ENCODE results near the gene OR5P2. TPM values are rescaled to one million over a fixed set of nuclear protein-coding genes. Genes with fewer than 3 reads are reported as not detected.
"Not testable (repeated sequence)": the region's sequence is repeated elsewhere in the genome, so short reads cannot be mapped to it uniquely, and the experiment has no call there.

Gene OR5P2
- total RNA-seq, 1 donor from 2014 or later = not detected

- Histone ChIP-seq H3K4me3 (no peak overlapping the region), H3K27me3 (ENCODE audit: low read depth) (no peaks in the 10 kb centered on the region), H3K4me1 (no peaks in the 10 kb centered on the region), H3K36me3 (no peaks in the 10 kb centered on the region), H3K9me3 (replicated peaks) (peaks cover 40% of the 10 kb centered on the region), H3K27ac (replicated peaks) (no peak overlapping the region)
- intact Hi-C loops (cut with micrococcal nuclease) = no loop called here
- TF ChIP-seq CTCF (IDR thresholded peaks at IDR 0.05; ENCODE audit: borderline replicate concordance) = no peak
- DNase-seq = no peak
Observed at GRCh38 chr11:7787239-7787638, 9.5 kb downstream of the OR5P2 start.

GRCh38 chr11:7775689-7776088, 21.1 kb downstream of the OR5P2 start:
- intact Hi-C loops (cut with micrococcal nuclease) = no loop called here
- Histone ChIP-seq H3K27me3 (ENCODE audit: low read depth) (no peaks in the 10 kb centered on the region), H3K4me1 (no peaks in the 10 kb centered on the region), H3K4me3 (no peak overlapping the region), H3K9me3 (replicated peaks) (peaks cover under 1% of the 10 kb centered on the region), H3K27ac (replicated peaks) (no peak overlapping the region), H3K36me3 (no peaks in the 10 kb centered on the region)
- no peak for DNase-seq
- no peak for TF ChIP-seq CTCF (IDR thresholded peaks at IDR 0.05; ENCODE audit: borderline replicate concordance)

GRCh38 chr11:7764301-7764700, 32.4 kb downstream of the OR5P2 start:
- H3K9me3 ChIP-seq (replicated peaks); intact Hi-C loops (cut with micrococcal nuclease); H3K4me3 ChIP-seq; H3K4me1 ChIP-seq; H3K27ac ChIP-seq (replicated peaks); H3K36me3 ChIP-seq; DNase-seq; H3K27me3 ChIP-seq (ENCODE audit: low read depth): not testable (repeated sequence)

GRCh38 chr11:7759010-7759409, 37.7 kb downstream of the OR5P2 start:
- H3K27me3 ChIP-seq (ENCODE audit: low read depth) = no peaks in the 10 kb centered on the region
- no peak overlapping the region for H3K27ac ChIP-seq (replicated peaks)
- H3K9me3 ChIP-seq (replicated peaks) = no peaks in the 10 kb centered on the region
- H3K4me1 ChIP-seq = no peaks in the 10 kb centered on the region
- TF ChIP-seq CTCF (IDR thresholded peaks at IDR 0.05; ENCODE audit: borderline replicate concordance) = no peak
- H3K36me3 ChIP-seq = no peaks in the 10 kb centered on the region
- no peak overlapping the region for H3K4me3 ChIP-seq
- intact Hi-C loops (cut with micrococcal nuclease) = no loop called here
- DNase-seq = no peak

- Histone ChIP-seq H3K4me3 (no peak overlapping the region), H3K36me3 (no peaks in the 10 kb centered on the region), H3K27ac (replicated peaks) (no peak overlapping the region), H3K27me3 (ENCODE audit: low read depth) (no peaks in the 10 kb centered on the region), H3K9me3 (replicated peaks) (no peaks in the 10 kb centered on the region), H3K4me1 (no peaks in the 10 kb centered on the region)
- DNase-seq = no peak
- intact Hi-C loops (cut with micrococcal nuclease) = no loop called here
- TF ChIP-seq CTCF (IDR thresholded peaks at IDR 0.05; ENCODE audit: borderline replicate concordance) = no peak
Observed at GRCh38 chr11:7749456-7749855, 47.3 kb downstream of the OR5P2 start.

Other genes with a start within 250 kb of the OR5P2 start
- gene CYB5R2, start 123.4 kb downstream of the OR5P2 start, total RNA-seq = 1.8 TPM
- not detected for gene OVCH2, start 90.5 kb downstream of the OR5P2 start, total RNA-seq
- not detected for gene OR5P3, start 33.9 kb upstream of the OR5P2 start, total RNA-seq
- not detected for gene OR10A6, start 134.3 kb upstream of the OR5P2 start, total RNA-seq
- not detected for gene OR10A3, start 144.8 kb upstream of the OR5P2 start, total RNA-seq
- gene NLRP10, start 168.5 kb upstream of the OR5P2 start, total RNA-seq = not detected
- gene EIF3F, start 190.4 kb upstream of the OR5P2 start, total RNA-seq = 151 TPM

All from left ventricle myocardium inferior (tissue), 1 donor.